ENCODE measurements around the gene ADGRG3. TPM values are rescaled to one million over a fixed set of nuclear protein-coding genes. Genes with fewer than 3 reads are reported as not detected.

The ADGRG3 gene
- total RNA-seq, 5 donors from 2014 or later (not counting 1 experiment from before 2014, with no cell fraction given) = 0.16 to 1.8 (median 0.40) TPM; not detected in 1

GRCh38 chr16:57676553-57677085 lies 8.5 kb downstream of the ADGRG3 start:
- ATAC-seq (replicated peaks in 1 of 4) = no peak
- H3K4me3 ChIP-seq (ENCODE audit: control insufficient read depth in 1 of 2, extremely low read depth in 1 of 2, low read length in 1 of 2) = no peak overlapping the region
- H3K27me3 Mint-ChIP-seq = peaks cover 0 to 8% of the 10 kb centered on the region in 2 donors
- POLR2A ChIA-PET = no interaction called here
- peaks cover 0 to 4% (median 0%) of the 10 kb centered on the region in 3 donors for H3K4me1 Mint-ChIP-seq
- no peak for DNase-seq
- no peaks in the 10 kb centered on the region for H3K9me3 ChIP-seq
- WGBS (ENCODE audit: insufficient coverage) = no CpG with 5 or more reads among the region's 4 CpGs
- H3K36me3 ChIP-seq (ENCODE audit: control insufficient read depth in 2 of 2, extremely low read depth in 1 of 2, insufficient read depth in 1 of 2, low read length in 1 of 2) = no peaks in the 10 kb centered on the region
- no peak overlapping the region for H3K4me3 Mint-ChIP-seq
- no peak overlapping the region for H3K27ac Mint-ChIP-seq
- no peak overlapping the region for H3K27ac ChIP-seq (ENCODE audit: low read length)
- no peaks in the 10 kb centered on the region for H3K4me1 ChIP-seq (ENCODE audit: control insufficient read depth in 1 of 2, extremely low read depth in 1 of 2, insufficient read depth in 2 of 2, low read length in 2 of 2)
- H3K9me3 Mint-ChIP-seq = no peaks in the 10 kb centered on the region
- CTCF ChIA-PET = no interaction called here
- H3K27me3 ChIP-seq (replicated peaks in 1 of 2; ENCODE audit: control insufficient read depth in 2 of 2, extremely low read depth in 1 of 2, insufficient read depth in 2 of 2, low read length in 1 of 2) = peaks cover 0 to 11% of the 10 kb centered on the region in 2 experiments
- H3K36me3 Mint-ChIP-seq = no peaks in the 10 kb centered on the region

- POLR2A ChIA-PET = no interaction called here
- no peak for ATAC-seq (replicated peaks in 1 of 4)
Measured at GRCh38 chr16:57677622-57678369, 9.7 kb downstream of the ADGRG3 start.

GRCh38 chr16:57679016-57679415 lies 10.9 kb downstream of the ADGRG3 start:
- Histone ChIP-seq H3K9me3 (no peaks in the 10 kb centered on the region), H3K36me3 (ENCODE audit: control insufficient read depth in 2 of 2, extremely low read depth in 1 of 2, insufficient read depth in 1 of 2, low read length in 1 of 2) (no peaks in the 10 kb centered on the region), H3K27me3 (replicated peaks in 1 of 2; ENCODE audit: control insufficient read depth in 2 of 2, extremely low read depth in 1 of 2, insufficient read depth in 2 of 2, low read length in 1 of 2) (peaks cover 0 to 6% of the 10 kb centered on the region in 2 experiments), H3K4me3 (ENCODE audit: control insufficient read depth in 1 of 2, extremely low read depth in 1 of 2, low read length in 1 of 2) (no peak overlapping the region), H3K27ac (ENCODE audit: low read length) (no peak overlapping the region), H3K4me1 (ENCODE audit: control insufficient read depth in 1 of 2, extremely low read depth in 1 of 2, insufficient read depth in 2 of 2, low read length in 2 of 2) (no peaks in the 10 kb centered on the region)
- ATAC-seq (replicated peaks in 1 of 4) (no peak), DNase-seq (no peak)
- peaks cover 0 to 4% (median 0%) of the 10 kb centered on the region in 3 donors for H3K4me1 Mint-ChIP-seq
- ChIA-PET CTCF (no interaction called here), POLR2A (no interaction called here)
- H3K27me3 Mint-ChIP-seq = no peaks in the 10 kb centered on the region
- H3K9me3 Mint-ChIP-seq = no peaks in the 10 kb centered on the region
- no peak overlapping the region for H3K4me3 Mint-ChIP-seq
- no peaks in the 10 kb centered on the region for H3K36me3 Mint-ChIP-seq
- 89% methylated on average over 7 of the region's 12 CpGs for WGBS (ENCODE audit: insufficient coverage)
- no peak overlapping the region for H3K27ac Mint-ChIP-seq

More at GRCh38 chr16:57677622-57678369, 9.7 kb downstream of the ADGRG3 start:
- Histone ChIP-seq H3K9me3 (no peaks in the 10 kb centered on the region), H3K4me3 (ENCODE audit: control insufficient read depth in 1 of 2, extremely low read depth in 1 of 2, low read length in 1 of 2) (no peak overlapping the region), H3K36me3 (ENCODE audit: control insufficient read depth in 2 of 2, extremely low read depth in 1 of 2, insufficient read depth in 1 of 2, low read length in 1 of 2) (no peaks in the 10 kb centered on the region), H3K4me1 (ENCODE audit: control insufficient read depth in 1 of 2, extremely low read depth in 1 of 2, insufficient read depth in 2 of 2, low read length in 2 of 2) (no peaks in the 10 kb centered on the region), H3K27ac (ENCODE audit: low read length) (no peak overlapping the region), H3K27me3 (replicated peaks in 1 of 2; ENCODE audit: control insufficient read depth in 2 of 2, extremely low read depth in 1 of 2, insufficient read depth in 2 of 2, low read length in 1 of 2) (peaks cover 0 to 11% of the 10 kb centered on the region in 2 experiments)
- DNase-seq = no peak
- no peak overlapping the region for H3K4me3 Mint-ChIP-seq
- no peaks in the 10 kb centered on the region for H3K9me3 Mint-ChIP-seq
- H3K27me3 Mint-ChIP-seq = peaks cover 0 to 8% of the 10 kb centered on the region in 2 donors
- 68% methylated on average over 11 of the region's 14 CpGs for WGBS (ENCODE audit: insufficient coverage)
- CTCF ChIA-PET = no interaction called here
- H3K36me3 Mint-ChIP-seq = no peaks in the 10 kb centered on the region
- no peak overlapping the region for H3K27ac Mint-ChIP-seq
- peaks cover 0 to 4% (median 0%) of the 10 kb centered on the region in 3 donors for H3K4me1 Mint-ChIP-seq

- H3K27ac ChIP-seq (ENCODE audit: low read length) = no peak overlapping the region
- 86% methylated on average over 1 of the region's 7 CpGs for WGBS (ENCODE audit: insufficient coverage)
- no peaks in the 10 kb centered on the region for H3K4me1 ChIP-seq (ENCODE audit: control insufficient read depth in 1 of 2, extremely low read depth in 1 of 2, insufficient read depth in 2 of 2, low read length in 2 of 2)
- Mint-ChIP-seq H3K4me3 (no peak overlapping the region), H3K27me3 (no peaks in the 10 kb centered on the region), H3K9me3 (no peaks in the 10 kb centered on the region), H3K4me1 (peaks cover 0 to 4% (median 0%) of the 10 kb centered on the region in 3 donors), H3K27ac (no peak overlapping the region), H3K36me3 (no peaks in the 10 kb centered on the region)
- peaks cover 0 to 9% of the 10 kb centered on the region in 2 experiments for H3K27me3 ChIP-seq (replicated peaks in 1 of 2; ENCODE audit: control insufficient read depth in 2 of 2, extremely low read depth in 1 of 2, insufficient read depth in 2 of 2, low read length in 1 of 2)
- DNase-seq = no peak
- no peaks in the 10 kb centered on the region for H3K9me3 ChIP-seq
- ATAC-seq (replicated peaks in 1 of 4) = no peak
- ChIA-PET POLR2A (no interaction called here), CTCF (interaction anchor here in 1 of 2 donors (0.6 kb wide), 1 partner anchor 326 kb away, joined by 6 read pairs; no protein-coding TSS in a partner anchor)
- H3K4me3 ChIP-seq (ENCODE audit: control insufficient read depth in 1 of 2, extremely low read depth in 1 of 2, low read length in 1 of 2) = no peak overlapping the region
- no peaks in the 10 kb centered on the region for H3K36me3 ChIP-seq (ENCODE audit: control insufficient read depth in 2 of 2, extremely low read depth in 1 of 2, insufficient read depth in 1 of 2, low read length in 1 of 2)
Measured at GRCh38 chr16:57679767-57680482, 11.8 kb downstream of the ADGRG3 start.

GRCh38 chr16:57680842-57681375 lies 12.8 kb downstream of the ADGRG3 start:
- no peak for ATAC-seq (replicated peaks in 1 of 4)
- H3K27ac Mint-ChIP-seq = no peak overlapping the region
- no peaks in the 10 kb centered on the region for H3K9me3 ChIP-seq

More at GRCh38 chr16:57680842-57681375, 12.8 kb downstream of the ADGRG3 start:
- peaks cover 0 to 10% of the 10 kb centered on the region in 2 experiments for H3K27me3 ChIP-seq (replicated peaks in 1 of 2; ENCODE audit: control insufficient read depth in 2 of 2, extremely low read depth in 1 of 2, insufficient read depth in 2 of 2, low read length in 1 of 2)
- POLR2A ChIA-PET = interaction anchor here in 1 of 2 donors (0.7 kb wide), 1 partner anchor 104 kb away, joined by 4 read pairs; no protein-coding TSS in a partner anchor
- DNase-seq = no peak
- CTCF ChIA-PET = interaction anchor here (0.5 to 0.6 kb wide), 2 partner anchors 55 to 325 kb away, joined by 3 to 6 read pairs; no protein-coding TSS in a partner anchor
- H3K27ac ChIP-seq (ENCODE audit: low read length) = no peak overlapping the region
- Mint-ChIP-seq H3K4me3 (no peak overlapping the region), H3K4me1 (peaks cover 0 to 4% (median 0%) of the 10 kb centered on the region in 3 donors), H3K27me3 (no peaks in the 10 kb centered on the region), H3K36me3 (no peaks in the 10 kb centered on the region), H3K9me3 (no peaks in the 10 kb centered on the region)
- H3K4me1 ChIP-seq (ENCODE audit: control insufficient read depth in 1 of 2, extremely low read depth in 1 of 2, insufficient read depth in 2 of 2, low read length in 2 of 2) = no peaks in the 10 kb centered on the region
- no peak overlapping the region for H3K4me3 ChIP-seq (ENCODE audit: control insufficient read depth in 1 of 2, extremely low read depth in 1 of 2, low read length in 1 of 2)
- 76% methylated on average over 4 of the region's 5 CpGs for WGBS (ENCODE audit: insufficient coverage)
- H3K36me3 ChIP-seq (ENCODE audit: control insufficient read depth in 2 of 2, extremely low read depth in 1 of 2, insufficient read depth in 1 of 2, low read length in 1 of 2) = no peaks in the 10 kb centered on the region

Measured in T-cell (primary cell).